Psoas muscle (tissue), 8 donors: ENCODE results near the gene PKM. TPM values are rescaled to one million over a fixed set of nuclear protein-coding genes. Genes with fewer than 3 reads are reported as not detected.
A peak's percentile ranks its signal among the peaks of the same experiment; 100 is the strongest.

ENCODE experiments used
- ATAC-seq, 4 donors: fragments of 200-7000 bp; cut with Tn5 transposase; one replicate each; pipeline ENCODE4 v1.9.1; 2020; ENCODE audit warnings: moderate library complexity in 3 of 4, mild to moderate bottlenecking in 2 of 4
- DNase-seq, 2 donors: peaks; one replicate each; pipeline ENCODE4 v3.0.0-alpha.2; 2020
- H3K27ac ChIP-seq: fragments of 200-600 bp; one replicate; pipeline ENCODE4 v1.8.0; 2022
- H3K27me3 ChIP-seq, 3 donors: fragments of 200-600 bp in 1 of 3; one replicate each; pipeline versions ENCODE4 v1.6.1 to v1.8.0; 2013 to 2022; ENCODE audit warnings: low read length in 2 of 3, mild to moderate bottlenecking in 2 of 3, moderate library complexity in 1 of 3; ENCODE audit not compliant: insufficient read depth in 3 of 3
- H3K36me3 ChIP-seq, 2 donors: fragments of 200-600 bp in 1 of 2; one replicate each; pipeline versions ENCODE4 v1.6.1 to v1.8.0; 2013 to 2022; ENCODE audit warnings: low read depth in 1 of 2, mild to moderate bottlenecking in 1 of 2, moderate library complexity in 1 of 2; ENCODE audit not compliant: insufficient read depth in 1 of 2
- H3K4me1 ChIP-seq: fragments of 200-600 bp; one replicate; pipeline ENCODE4 v1.8.0; 2022
- H3K4me3 ChIP-seq: fragments of 200-600 bp; one replicate; pipeline ENCODE4 v1.8.0; 2022; ENCODE audit warnings: mild to moderate bottlenecking
- H3K9me3 ChIP-seq: fragments of 200-600 bp; one replicate; pipeline ENCODE4 v1.8.0; 2022
- CTCF ChIP-seq: fragments of 200-600 bp; IDR thresholded peaks from one replicate; pipeline ENCODE4 v1.8.0; 2022; ENCODE audit warnings: antibody characterized with exemption
- WGBS, 3 donors: extraction: QIAGEN DNeasy Blood & Tissue Kit; methylation state at CpG; one replicate each; pipeline versions ENCODE4 v1.1.6 to v1.1.7; 2013; 5-methylcytosine and 5-hydroxymethylcytosine counted together
- intact Hi-C, 2 donors: fragments of 100-400 bp; cut with DNase I; formaldehyde crosslinking; loops; one replicate each; pipeline versions ENCODE4 v1.11.0 to v1.14.2; 2022
- polyA plus RNA-seq, 3 donors: library from polyadenylated mRNA; stranded (reverse); fragments of 200-250 nt; gene quantifications; one replicate each; pipeline ENCODE4 v1.2.3, GENCODE V29; 2013
- total RNA-seq, 4 donors: library from RNA; stranded (reverse); fragmentation: NEBNext Ultra II Directional in 2 of 4; extraction: Animal tissue kit (Norgen Biotek cat#: 25700) in 2 of 4; gene quantifications; one replicate each; pipeline versions ENCODE4 v1.2.1 to v1.2.4, GENCODE V29; 2021 to 2023
- donor health status: healthy with polysubstance abuse.
- donor health status: DM: no; HTN: no; CAD: no; lungs with moderate emphysema.
- donor health status: Bipolar disorder and iron deficiency.
- donor health status: healthy.
- donor health status: DM: yes; HTN: yes; CAD: no.
- donor health status: DM: no; HTN: no; CAD: no.
- donor health status: DM: no; HTN: no; CAD: no.
- donor health status: DM: yes; HTN: yes; CAD: no.

Gene PKM
- total and polyA plus RNA-seq, 7 donors, result 513 to 1,170 (median 958) TPM

DNA sequence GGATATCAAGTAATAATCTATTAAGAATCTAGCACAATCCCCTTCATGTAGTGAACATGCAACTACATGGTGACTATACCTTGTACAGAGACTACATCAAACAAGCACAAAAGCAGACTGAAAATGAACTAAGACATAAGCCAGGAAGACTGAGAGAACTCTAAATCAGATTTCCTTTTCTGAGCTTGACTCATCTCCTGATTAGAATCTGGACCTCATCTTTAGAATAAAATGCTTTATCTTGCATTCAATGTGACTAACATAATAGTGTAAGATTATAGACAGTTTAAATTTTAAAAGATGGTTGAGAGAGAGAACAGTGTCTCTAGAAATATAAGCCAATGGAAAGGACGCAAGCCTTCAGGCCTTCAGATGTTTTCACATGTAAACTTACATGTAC is 17.5 kb upstream of the PKM start:
- intact Hi-C loops, result no loop called here
- Histone ChIP-seq H3K9me3 (no peaks in the 10 kb centered on the region), H3K4me3 (no peak overlapping the region), H3K27ac (no peak overlapping the region), H3K27me3 (no peaks in the 10 kb centered on the region), H3K36me3 (peaks cover 18 to 100% of the 10 kb centered on the region in 2 donors), H3K4me1 (no peaks in the 10 kb centered on the region)
- ATAC-seq, result no peak
- TF ChIP-seq CTCF, result no peak
- DNase-seq, result no peak
- 97 to 100% (median 98%) methylated on average over 1 of the region's 1 CpG for WGBS, 3 donors

- H3K27ac ChIP-seq, result no peak overlapping the region
- H3K9me3 ChIP-seq, result no peaks in the 10 kb centered on the region
- DNase-seq (no peak), ATAC-seq (no peak)
- intact Hi-C loops, result no loop called here
- no peak overlapping the region for H3K4me3 ChIP-seq
- WGBS, 3 donors, result 51 to 58% (median 57%) methylated on average over 2 of the region's 2 CpGs
- TF ChIP-seq CTCF, result no peak
- H3K4me1 ChIP-seq, result peaks cover under 1% of the 10 kb centered on the region
- no peaks in the 10 kb centered on the region for H3K27me3 ChIP-seq
- peaks cover 16 to 96% of the 10 kb centered on the region in 2 donors for H3K36me3 ChIP-seq
Measured at GRCh38 chr15:72242775-72243370, 11.9 kb upstream of the PKM start.

DNA sequence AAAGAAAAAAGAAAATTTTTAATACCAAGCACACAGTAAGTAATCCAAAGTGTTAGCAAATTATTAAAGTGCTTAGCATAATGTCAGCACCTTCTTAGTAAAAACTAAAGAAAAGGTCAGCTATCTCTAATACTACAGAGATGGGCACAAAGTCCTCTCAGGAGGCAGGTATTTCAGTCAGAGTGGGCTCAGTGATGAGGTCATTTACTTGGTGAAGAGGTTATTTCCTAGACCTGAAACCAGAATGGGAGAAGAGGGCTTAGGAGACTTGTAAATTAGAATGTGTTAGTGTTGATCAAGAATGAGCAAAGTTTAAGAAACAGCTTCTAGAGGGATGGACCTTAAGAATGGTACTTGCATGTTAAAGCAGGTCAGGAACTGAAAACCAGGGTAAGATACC is 8.7 kb upstream of the PKM start:
- Histone ChIP-seq H3K9me3 (no peaks in the 10 kb centered on the region), H3K4me3 (no peak overlapping the region), H3K27me3 (no peaks in the 10 kb centered on the region), H3K4me1 (peaks cover 13% of the 10 kb centered on the region), H3K27ac (no peak overlapping the region), H3K36me3 (peaks cover 16 to 64% of the 10 kb centered on the region in 2 donors)
- DNase-seq (no peak), ATAC-seq (no peak)
- intact Hi-C loops, result no loop called here
- TF ChIP-seq CTCF, result no peak

DNA sequence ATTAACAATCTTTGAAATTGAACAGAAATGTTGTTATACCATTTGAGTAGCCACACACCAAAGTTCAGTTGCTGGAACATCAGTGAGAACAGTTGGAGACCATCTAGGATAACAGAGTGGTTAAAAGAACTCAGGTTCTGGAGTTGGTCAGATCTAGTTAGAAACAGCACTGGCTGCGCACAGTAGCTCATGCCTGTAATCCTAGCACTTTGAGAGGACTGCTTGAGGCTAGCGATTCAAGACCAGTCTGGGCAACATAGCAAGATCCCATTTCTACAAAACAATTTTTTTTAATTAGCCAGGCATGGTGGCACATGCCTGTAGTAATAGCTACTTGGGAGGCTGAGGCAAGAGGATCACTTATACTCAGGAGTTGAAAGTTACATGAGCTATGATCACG is 7.6 kb upstream of the PKM start:
- Histone ChIP-seq H3K36me3 (peaks cover 12 to 54% of the 10 kb centered on the region in 2 donors), H3K9me3 (no peaks in the 10 kb centered on the region), H3K4me3 (no peak overlapping the region), H3K27me3 (no peaks in the 10 kb centered on the region), H3K27ac (no peak overlapping the region), H3K4me1 (peaks cover 13% of the 10 kb centered on the region)
- intact Hi-C loops, result no loop called here
- DNase-seq (no peak), ATAC-seq (no peak)
- 95 to 99% (median 99%) methylated on average over 3 of the region's 3 CpGs for WGBS, 3 donors
- TF ChIP-seq CTCF, result no peak

GRCh38 chr15:72237853-72238224 is 6.8 kb upstream of the PKM start:
- H3K27me3 ChIP-seq, result no peaks in the 10 kb centered on the region
- H3K27ac ChIP-seq, result peak overlapping the region; percentile 58
- DNase-seq (no peak), ATAC-seq (peak in 1 of 4 donors; percentile 32)
- H3K9me3 ChIP-seq, result no peaks in the 10 kb centered on the region
- peaks cover 13% of the 10 kb centered on the region for H3K4me1 ChIP-seq
- no peak overlapping the region for H3K4me3 ChIP-seq
- WGBS, 3 donors, result 92 to 96% (median 94%) methylated on average over 1 of the region's 1 CpG
- no peak for TF ChIP-seq CTCF
- intact Hi-C loops, result no loop called here
- H3K36me3 ChIP-seq, result peaks cover 12 to 46% of the 10 kb centered on the region in 2 donors
